CD4-positive, alpha-beta T cell treated with Interleukin-17A for 1 hour (primary cell): ENCODE data around the gene APOD.
"Not testable (repeated sequence)": the region's sequence is repeated elsewhere in the genome, so short reads cannot be mapped to it uniquely, and the experiment has no call there.

Experiments used
- DNase-seq: peaks from one replicate; pipeline ENCODE4 v3.0.0-alpha.2; 2020

APOD gene

DNA sequence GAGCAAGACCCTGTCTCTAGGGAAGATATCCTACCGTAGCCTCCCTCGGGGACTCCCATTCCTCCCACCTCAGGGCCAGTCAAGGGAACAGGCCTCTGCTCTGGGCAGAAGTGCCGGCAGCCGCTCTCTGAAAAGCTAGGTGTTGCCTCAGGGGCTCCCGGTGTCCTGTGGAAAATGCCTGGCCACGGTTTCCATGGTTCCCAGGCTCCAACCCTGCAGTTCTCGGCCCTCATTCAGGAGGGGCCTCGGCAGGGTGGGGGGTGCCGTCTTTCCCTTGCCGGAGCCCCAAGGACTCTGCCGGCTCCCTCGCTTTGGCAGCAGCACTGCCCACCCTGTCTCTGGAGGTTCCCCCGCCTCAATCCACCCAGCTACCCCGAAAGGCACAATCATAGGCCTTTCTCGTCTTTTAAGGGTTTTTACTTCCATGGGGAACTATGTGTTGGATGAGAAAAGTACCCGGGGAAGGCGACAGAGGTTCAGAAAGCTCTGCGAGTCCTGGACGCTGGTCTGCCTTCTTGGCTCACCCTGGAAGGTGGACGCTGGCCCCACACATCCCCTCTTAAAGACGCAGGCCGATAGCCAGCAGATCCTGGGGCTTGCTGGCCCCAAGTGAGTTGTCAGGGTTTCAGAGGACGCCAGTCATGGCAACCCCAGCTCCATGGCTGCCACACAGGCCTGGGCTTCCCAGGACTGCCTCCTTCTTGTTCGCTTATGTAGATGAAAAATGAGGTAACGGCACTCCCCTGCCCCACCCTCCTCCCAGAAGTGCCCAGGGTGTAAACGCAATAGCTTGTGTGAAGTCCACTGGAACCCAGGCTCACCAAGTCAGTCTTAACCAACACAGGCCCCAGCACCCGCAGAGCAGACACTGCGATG lies 34.3 kb upstream of the APOD start:
- not testable (repeated sequence) for DNase-seq

DNA sequence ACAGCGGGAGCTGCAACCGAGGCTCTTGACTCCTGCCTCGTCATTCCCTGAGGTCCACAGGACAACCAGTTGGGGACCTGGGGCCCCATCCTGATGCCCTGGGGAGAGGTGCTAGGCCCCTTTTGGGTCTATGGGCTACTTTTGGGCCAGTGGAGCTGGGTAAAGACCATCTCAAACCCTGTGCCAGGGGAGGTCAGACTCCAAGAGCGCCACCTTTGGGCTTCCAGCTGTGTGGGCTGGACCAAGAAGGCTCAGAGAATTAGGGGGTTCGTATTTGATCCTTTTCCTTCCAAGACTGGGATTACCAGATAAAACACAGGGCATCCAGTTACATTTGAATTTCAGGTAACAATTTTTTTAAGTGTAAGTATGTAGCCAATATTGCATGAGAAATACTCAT lies 33.4 kb upstream of the APOD start:
- not testable (repeated sequence) for DNase-seq

DNA sequence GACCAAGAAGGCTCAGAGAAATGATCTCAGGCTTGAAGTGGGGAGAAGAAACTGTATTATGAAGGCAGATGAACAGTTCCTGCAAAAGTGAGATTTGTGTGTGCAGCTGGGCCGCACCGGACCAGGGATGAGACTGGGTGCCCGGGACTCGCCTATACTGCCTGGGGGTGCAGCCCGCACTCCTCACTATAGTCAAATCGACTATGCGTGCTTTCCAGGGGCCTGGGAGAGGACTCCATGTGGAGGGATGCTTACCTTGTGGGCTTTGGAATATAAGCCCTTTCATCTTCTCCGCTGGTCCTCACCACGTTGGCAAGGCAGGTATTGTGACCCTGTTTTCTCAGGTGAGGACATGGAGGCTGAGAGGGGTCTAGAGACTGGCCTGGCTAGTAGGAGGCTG lies 32.9 kb upstream of the APOD start:
- DNase-seq, result no peak

DNA sequence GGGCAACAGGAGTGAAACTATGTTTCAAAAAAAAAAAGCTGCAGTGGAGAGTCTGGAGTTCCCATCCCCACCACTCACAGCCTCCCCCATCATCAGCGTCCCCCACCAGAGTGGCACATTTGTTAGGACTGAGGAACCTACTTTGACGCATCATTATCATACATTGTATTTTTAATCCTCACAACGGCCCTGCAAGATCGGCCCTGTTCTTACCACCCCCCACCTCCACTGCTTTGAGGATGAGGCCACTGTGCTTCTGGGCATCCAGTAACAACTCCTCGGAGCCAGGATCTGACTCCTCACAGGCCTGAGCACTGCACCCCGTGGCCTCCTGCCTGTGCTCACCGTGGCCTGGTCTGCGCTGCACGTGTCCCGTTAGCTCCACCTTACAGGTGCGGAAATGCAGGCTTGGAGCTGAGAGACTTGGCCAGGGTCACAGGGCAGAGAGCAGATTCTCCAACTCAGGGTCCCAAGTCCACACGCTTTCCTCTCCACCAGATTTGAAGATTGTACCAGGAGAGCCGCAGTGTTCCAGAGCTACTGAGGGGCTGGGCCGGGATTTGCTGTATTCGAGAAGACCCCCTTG lies 32.3 kb upstream of the APOD start:
- not testable (repeated sequence) for DNase-seq

GRCh38 chr3:195614672-195615504 lies 31.1 kb upstream of the APOD start:
- DNase-seq, result peak; percentile 20

- DNase-seq, result no peak
These were observed 29.8 kb upstream of the APOD start for GRCh38 chr3:195613468-195614069.

DNA sequence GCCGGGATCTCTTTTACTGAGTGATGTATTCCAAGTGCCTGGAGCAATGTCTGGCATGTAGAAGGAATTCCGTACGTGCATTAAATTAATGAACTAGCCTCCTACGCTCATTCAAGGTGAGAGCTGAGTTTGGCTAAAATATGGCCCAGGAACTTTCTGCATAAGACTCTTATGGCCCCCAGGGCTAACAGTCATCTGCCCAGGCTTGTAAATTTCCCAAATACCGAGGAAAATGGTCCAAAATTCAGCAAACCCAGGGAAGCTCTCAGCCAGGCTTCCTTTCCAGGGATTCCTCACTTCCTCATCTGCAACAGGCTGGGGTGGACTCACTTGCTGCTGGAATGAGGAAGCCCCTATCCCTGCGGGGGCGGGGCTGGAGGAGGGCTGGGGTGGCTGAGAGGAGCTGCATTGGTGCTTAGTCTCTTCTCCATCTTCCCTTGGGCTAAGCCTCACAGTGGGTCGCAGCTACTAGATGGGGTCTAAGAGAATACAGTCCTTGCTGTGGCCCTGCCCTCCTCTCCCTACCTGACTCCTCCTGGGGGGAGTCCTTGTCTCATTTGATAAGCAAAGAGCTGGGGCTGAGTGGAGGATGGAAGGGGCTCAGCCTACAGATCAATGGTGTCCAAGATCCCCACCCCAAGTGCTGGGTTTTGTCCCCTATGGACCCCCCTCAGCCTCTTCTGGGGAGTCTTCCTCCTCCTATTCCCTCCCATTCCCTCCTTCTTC lies 28.5 kb upstream of the APOD start:
- DNase-seq, result no peak

- DNase-seq, result peak; percentile 69
These were observed 25.5 kb upstream of the APOD start for GRCh38 chr3:195609229-195609628.

DNA sequence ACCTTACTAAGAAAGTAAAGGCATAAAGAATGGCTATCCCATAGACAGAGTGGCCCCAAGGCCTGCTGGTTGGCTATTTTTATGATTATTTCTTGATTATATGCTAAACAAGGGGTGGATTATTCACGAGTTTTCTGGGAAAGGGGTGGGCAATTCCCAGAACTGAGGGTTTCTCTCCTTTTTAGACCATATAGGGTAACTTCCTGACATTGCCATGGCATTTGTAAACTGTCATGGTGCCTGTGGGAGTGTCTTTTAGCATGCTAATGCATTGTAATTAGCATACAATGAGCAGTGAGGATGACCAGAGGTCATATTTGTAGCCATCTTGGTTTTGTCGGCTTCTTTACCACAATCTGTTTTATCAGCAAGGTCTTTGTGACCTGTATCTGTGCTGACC lies 18.0 kb upstream of the APOD start:
- not testable (repeated sequence) for DNase-seq

DNA sequence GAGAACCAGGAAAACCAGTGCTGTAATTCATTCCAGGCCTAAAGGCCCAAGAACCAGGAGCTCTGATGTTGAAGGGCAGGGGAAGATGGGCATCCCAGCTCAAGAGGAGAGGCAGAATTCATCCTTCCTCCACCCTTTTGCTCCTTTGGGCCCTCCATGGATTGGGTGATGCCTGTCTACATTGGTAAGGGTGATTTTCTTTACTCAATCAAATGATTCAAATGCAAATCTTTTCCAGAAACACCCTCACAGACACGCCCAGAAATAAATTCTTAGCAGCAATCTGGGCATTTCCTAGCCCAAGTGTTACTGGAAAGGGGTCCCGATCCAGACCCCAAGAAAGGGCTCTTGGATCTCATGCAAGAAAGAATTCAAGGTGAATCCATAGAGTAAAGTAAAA lies 17.6 kb upstream of the APOD start:
- DNase-seq, result no peak

DNA sequence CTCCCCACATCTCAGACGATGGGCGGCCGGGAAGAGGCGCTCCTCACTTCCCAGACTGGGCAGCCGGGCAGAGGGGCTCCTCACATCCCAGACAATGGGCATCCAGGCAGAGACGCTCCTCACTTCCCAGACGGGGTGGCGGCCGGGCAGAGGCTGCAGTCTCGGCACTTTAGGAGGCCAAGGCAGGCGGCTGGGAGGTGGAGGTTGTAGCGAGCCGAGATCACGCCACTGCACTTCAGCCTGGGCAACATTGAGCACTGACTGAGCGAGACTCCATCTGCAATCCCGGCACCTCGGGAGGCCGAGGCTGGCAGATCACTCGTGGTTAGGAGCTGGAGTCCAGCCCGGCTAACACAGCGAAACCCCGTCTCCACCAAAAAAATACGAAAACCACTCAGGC lies 16.2 kb upstream of the APOD start:
- DNase-seq, result not testable (repeated sequence)

GRCh38 chr3:195599516-195599915 lies 15.8 kb upstream of the APOD start:
- not testable (repeated sequence) for DNase-seq

GRCh38 chr3:195597848-195598247 lies 14.1 kb upstream of the APOD start:
- no peak for DNase-seq

DNA sequence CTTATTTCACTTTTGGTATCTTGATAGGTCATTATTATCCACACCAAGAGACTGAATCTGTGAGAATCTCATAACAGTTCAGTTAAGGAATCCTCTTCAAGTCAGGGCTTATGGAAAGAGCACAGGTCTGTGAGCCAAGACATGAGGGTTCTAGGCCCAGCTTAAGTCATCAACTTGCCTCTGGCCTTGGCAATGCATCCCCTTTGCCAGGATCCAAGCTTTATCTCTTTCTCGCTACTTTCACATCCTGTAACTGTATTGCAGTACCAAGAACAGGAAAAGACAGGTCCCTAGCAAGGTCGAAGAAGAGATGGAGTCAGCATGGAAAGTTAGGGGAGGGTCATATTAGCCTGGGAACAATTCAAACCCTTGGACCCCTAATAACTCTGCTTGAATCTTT lies 13.5 kb upstream of the APOD start:
- DNase-seq, result no peak

DNA sequence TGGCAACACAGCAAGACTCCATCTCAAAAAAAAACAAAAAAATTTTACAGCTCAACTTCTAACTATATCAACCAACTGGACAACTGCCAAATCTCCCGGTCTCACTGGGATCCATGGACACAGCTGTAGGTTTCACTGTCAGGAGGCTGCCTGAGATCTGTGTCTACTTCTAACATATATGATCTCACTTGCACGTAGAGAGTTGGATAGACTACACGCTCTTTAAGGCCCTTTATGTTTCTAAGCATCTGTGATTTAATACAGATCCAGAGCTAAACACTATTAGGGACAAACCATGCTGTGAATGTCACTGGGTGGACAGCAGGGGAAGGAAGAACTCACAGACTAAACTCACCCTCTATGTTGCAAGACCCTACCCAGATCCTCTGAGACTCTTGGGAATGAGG lies 13.0 kb upstream of the APOD start:
- DNase-seq, result no peak

DNA sequence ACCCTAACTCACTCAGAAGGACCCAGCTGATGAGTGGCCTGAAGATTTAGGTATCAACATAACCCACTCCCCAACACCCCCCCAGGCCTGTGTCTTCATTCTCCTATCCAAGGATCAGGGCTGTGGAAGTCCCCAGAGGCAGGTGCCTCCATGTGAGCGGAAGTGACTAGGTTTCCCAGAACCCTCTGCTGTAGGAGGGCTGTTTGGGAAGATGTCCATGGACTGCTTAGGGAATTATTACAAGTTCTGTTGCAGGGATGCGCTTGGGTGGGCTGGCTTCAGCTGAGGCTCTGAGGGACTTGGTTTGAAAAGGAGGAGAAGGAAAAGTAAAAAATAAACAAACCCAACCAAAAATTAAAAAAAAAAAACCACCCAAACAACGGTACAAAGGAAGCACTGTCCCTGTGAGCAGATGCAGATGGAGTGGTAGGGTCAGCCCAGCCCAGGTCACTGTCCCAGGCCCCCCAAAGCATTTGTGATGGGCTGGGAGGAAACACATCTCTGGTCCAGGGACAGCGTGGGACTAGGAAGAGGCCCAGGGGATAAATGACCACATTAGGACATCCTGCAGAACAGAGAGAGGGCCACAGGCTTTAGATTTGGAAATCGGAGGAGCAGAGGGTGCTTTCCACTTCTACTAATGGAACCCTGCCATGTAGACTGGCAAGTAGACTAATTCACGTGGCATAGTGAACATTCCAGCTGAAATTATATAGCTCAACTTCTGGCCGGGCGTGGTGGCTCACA lies 12.2 kb upstream of the APOD start:
- DNase-seq, result no peak

DNA sequence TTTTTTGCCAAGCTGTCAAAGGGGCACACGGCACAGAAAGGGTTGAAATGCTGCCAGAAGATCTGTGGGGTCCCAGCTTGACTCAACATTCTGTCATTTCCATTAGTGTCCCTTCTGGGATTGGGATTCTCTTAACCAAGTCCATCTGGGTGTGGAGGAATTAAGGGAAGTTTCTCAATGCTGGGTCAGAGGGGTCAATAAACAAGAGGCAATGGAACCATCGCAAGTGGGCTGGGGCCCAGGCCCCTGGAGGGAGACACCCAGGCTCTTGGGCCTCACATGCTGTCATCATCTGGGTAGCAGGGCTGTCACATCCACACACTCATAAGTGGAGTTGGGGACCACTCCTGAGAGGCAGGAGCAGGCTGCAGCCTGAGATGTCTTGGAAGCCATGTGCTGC lies 8.1 kb upstream of the APOD start:
- DNase-seq, result no peak

DNA sequence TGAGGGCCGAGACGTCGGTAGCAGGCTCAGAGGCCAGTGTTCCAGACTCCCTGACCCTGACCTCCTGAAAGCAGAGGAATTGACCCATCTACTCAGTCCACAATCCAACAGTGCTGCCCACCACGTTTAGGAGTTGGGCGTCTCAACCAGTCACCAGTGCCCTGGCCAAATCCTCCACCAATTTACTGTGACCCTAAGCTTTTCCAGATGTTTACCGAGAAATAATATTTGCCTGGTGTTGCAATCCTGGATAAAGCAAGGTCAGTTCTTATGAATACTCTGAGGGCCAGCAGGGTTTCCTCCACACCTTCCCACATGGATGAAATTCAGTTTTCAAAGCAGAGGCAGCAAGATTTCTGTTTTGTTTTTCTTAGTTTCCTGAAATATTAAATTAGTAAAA lies 7.5 kb upstream of the APOD start:
- DNase-seq, result no peak

DNA sequence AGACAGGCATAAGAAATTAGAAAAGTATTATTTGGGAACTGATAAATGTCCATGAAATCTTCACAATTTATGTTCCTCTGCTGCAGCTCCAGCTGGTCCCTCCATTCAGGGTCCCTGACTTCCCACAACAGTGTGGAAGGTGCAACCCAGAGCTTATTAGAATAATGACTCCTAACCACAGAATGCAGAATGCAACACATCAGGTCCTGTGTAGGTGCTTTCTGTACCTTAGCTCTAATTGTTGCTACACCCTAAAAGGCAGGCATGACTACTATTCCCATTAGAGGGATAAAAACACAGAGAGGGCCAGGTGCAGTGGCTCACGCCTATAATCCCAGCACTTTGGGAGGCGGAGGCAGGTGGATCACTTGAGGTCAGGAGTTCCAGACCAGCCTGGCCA lies 6.6 kb upstream of the APOD start:
- DNase-seq, result not testable (repeated sequence)

DNA sequence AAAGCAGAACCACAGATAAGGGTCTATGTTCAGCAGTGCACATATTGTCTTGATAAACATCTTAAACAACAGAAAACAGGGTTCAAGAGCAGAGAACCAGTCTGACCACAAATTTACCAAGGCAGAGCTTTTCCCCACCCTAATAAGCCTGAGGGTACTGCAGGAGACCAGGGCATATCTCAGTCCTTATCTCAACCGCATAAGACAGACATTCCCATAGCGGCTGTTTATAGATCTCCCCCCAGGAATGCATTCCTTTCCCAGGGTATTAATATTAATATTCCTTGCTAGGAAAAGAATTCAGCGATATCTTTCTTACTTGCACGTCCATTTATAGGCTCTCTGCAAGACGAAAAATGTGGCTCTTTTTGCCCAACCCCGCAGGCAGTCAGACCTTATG lies 6.1 kb upstream of the APOD start:
- not testable (repeated sequence) for DNase-seq

- DNase-seq, result no peak
These were observed 4.1 kb upstream of the APOD start for GRCh38 chr3:195587824-195588223.

GRCh38 chr3:195587406-195587805 lies 3.7 kb upstream of the APOD start:
- DNase-seq, result no peak
